Transverse colon (tissue), 4 donors: ENCODE results near the gene REEP6. TPM values are rescaled to one million over a fixed set of nuclear protein-coding genes. Genes with fewer than 3 reads are reported as not detected.
"Not testable (repeated sequence)": the region's sequence is repeated elsewhere in the genome, so short reads cannot be mapped to it uniquely, and the experiment has no call there.

ENCODE experiments used
- DNase-seq: peaks from one replicate; pipeline ENCODE4 v3.0.0-alpha.2; 2019
- H3K27ac ChIP-seq, 4 donors: fragments of 200-600 bp; sonication (generic); 2 replicates each; pipeline ENCODE4 v1.5.1; 2016 to 2018; ENCODE audit warnings: inconsistent platforms in 4 of 4
- H3K27me3 ChIP-seq: fragments of 200-600 bp; sonication (generic); 2 replicates; pipeline ENCODE4 v1.5.1; 2017; ENCODE audit warnings: inconsistent platforms
- H3K36me3 ChIP-seq, 4 donors: fragments of 200-600 bp; sonication (generic); 2 replicates each; pipeline ENCODE4 v1.5.1; 2017 to 2019; ENCODE audit warnings: inconsistent platforms in 4 of 4
- H3K4me1 ChIP-seq, 4 donors: fragments of 200-600 bp; sonication (generic); 2 replicates each; pipeline ENCODE4 v1.5.1; 2017 to 2020; ENCODE audit warnings: inconsistent platforms in 4 of 4
- H3K4me3 ChIP-seq, 4 donors: fragments of 200-600 bp; sonication (generic); 1 replicate in 1 of 4; 2 replicates in 3 of 4; pipeline versions ENCODE4 v1.5.1 to v1.6.1; 2017 to 2019; ENCODE audit warnings: inconsistent platforms in 4 of 4
- H3K9me3 ChIP-seq, 2 donors: fragments of 200-600 bp; sonication (generic); 2 replicates each; pipeline ENCODE4 v1.5.1; 2017 to 2019; ENCODE audit warnings: inconsistent platforms in 2 of 2
- CTCF ChIP-seq, 5 experiments: fragments of 200-600 bp in 3 of 5; fragments of 450-650 bp in 2 of 5; sonication (generic) in 3 of 5; IDR thresholded peaks; 1 replicate in 2 of 5; 2 replicates in 3 of 5; pipeline ENCODE4 v1.5.1; 2016 to 2017; ENCODE audit warnings: antibody characterized with exemption in 5 of 5, inconsistent platforms in 3 of 5, mild to moderate bottlenecking in 2 of 5, moderate library complexity in 1 of 5
- EP300 ChIP-seq: sonication (generic); formaldehyde crosslinking; IDR thresholded peaks from one replicate; pipeline ENCODE4 v1.6.1; 2017; ENCODE audit warnings: antibody characterized with exemption, low read depth
- POLR2A ChIP-seq: fragments of 450-650 bp; IDR thresholded peaks from one replicate; pipeline ENCODE4 v1.6.1; 2016; ENCODE audit warnings: antibody characterized with exemption, mild to moderate bottlenecking, moderate library complexity
- POLR2AphosphoS5 ChIP-seq, 3 donors: sonication (generic); formaldehyde crosslinking; IDR thresholded peaks; one replicate each; pipeline ENCODE4 v1.6.1; 2016; ENCODE audit warnings: antibody characterized with exemption in 3 of 3
- WGBS, 2 donors: methylation state at CpG; one replicate each; pipeline ENCODE4 v1.1.5; 2018; ENCODE audit warnings: low coverage in 1 of 2; 5-methylcytosine and 5-hydroxymethylcytosine counted together
- in situ Hi-C, 4 donors: fragments of 200-750 bp; cut with MboI; loops; one replicate each; pipeline versions ENCODE4 v1.15.0 to v1.15.1; 2017; ENCODE audit warnings: low sequenced_read_pairs in 3 of 4, low pct_ligation_motif_present in 1 of 4, low pct_unique_long_range_greater_than_20kb in 1 of 4
- intact Hi-C: fragments of 100-400 bp; cut with DNase I; formaldehyde crosslinking; loops from one replicate; pipeline ENCODE4 v1.15.1; 2023; ENCODE audit warnings: low total_unique reads
- total RNA-seq, 4 donors: library from RNA; depleted of rRNA; stranded (reverse); fragments of >200 nt; gene quantifications; one replicate each; pipeline ENCODE4 v1.1.0, GENCODE V29; 2016

The REEP6 gene
- total RNA-seq, 4 donors from 2014 or later = 2.2 to 3.3 TPM; not detected in 2

GRCh38 chr19:1526979-1527649 lies 36.1 kb downstream of the REEP6 start:
- no peaks in the 10 kb centered on the region for H3K36me3 ChIP-seq
- H3K9me3 ChIP-seq = no peaks in the 10 kb centered on the region
- in situ Hi-C loops (loop anchor here (25.0 kb wide), 3 partner anchors 160 to 285 kb away; partner anchors contain the start of gene ATP8B3 (in 1 of the 4)), intact Hi-C loops (no loop called here)
- H3K27me3 ChIP-seq = peaks cover 57% of the 10 kb centered on the region
- H3K4me1 ChIP-seq = peaks cover 0 to 7% (median 3%) of the 10 kb centered on the region in 4 donors
- DNase-seq = no peak
- 23 to 61% methylated on average over 5 to 18 of the region's 18 CpGs for WGBS, 2 donors
- TF ChIP-seq EP300 (no peak), CTCF (IDR thresholded peaks at IDR 0.05) (no peak), POLR2AphosphoS5 (IDR thresholded peaks at IDR 0.05) (no peak), POLR2A (no peak)
- H3K4me3 ChIP-seq = no peak overlapping the region
- no peak overlapping the region for H3K27ac ChIP-seq

GRCh38 chr19:1527650-1528309 lies 36.8 kb downstream of the REEP6 start:
- peaks cover 0 to 7% (median 3%) of the 10 kb centered on the region in 4 donors for H3K4me1 ChIP-seq
- no peak overlapping the region for H3K4me3 ChIP-seq
- intact Hi-C loops (no loop called here), in situ Hi-C loops (loop anchor here (25.0 kb wide), 3 partner anchors 160 to 285 kb away; partner anchors contain the start of gene ATP8B3 (in 1 of the 4))
- H3K9me3 ChIP-seq = no peaks in the 10 kb centered on the region
- H3K36me3 ChIP-seq = no peaks in the 10 kb centered on the region
- peaks cover 53% of the 10 kb centered on the region for H3K27me3 ChIP-seq
- no peak overlapping the region for H3K27ac ChIP-seq
- WGBS, 2 donors = 35 to 61% methylated on average over 3 to 27 of the region's 27 CpGs
- DNase-seq = no peak
- TF ChIP-seq POLR2AphosphoS5 (IDR thresholded peaks at IDR 0.05) (no peak), POLR2A (no peak), EP300 (no peak), CTCF (IDR thresholded peaks at IDR 0.05) (no peak)

GRCh38 chr19:1528596-1529429 lies 37.8 kb downstream of the REEP6 start:
- Histone ChIP-seq H3K36me3 (no peaks in the 10 kb centered on the region), H3K4me1 (peaks cover 0 to 3% (median 1%) of the 10 kb centered on the region in 4 donors), H3K27ac (no peak overlapping the region), H3K4me3 (no peak overlapping the region), H3K27me3 (peaks cover 49% of the 10 kb centered on the region), H3K9me3 (no peaks in the 10 kb centered on the region)
- intact Hi-C loops (no loop called here), in situ Hi-C loops (loop anchor here (25.0 kb wide), 3 partner anchors 158 to 283 kb away; partner anchors contain the start of gene ATP8B3 (in 1 of the 4))
- 77% methylated on average over 17 of the region's 23 CpGs; no CpG with 5 or more reads in 1 of the 2 donors for WGBS, 2 donors
- TF ChIP-seq CTCF (IDR thresholded peaks at IDR 0.05) (no peak), EP300 (no peak), POLR2AphosphoS5 (IDR thresholded peaks at IDR 0.05) (no peak), POLR2A (no peak)
- DNase-seq = no peak

GRCh38 chr19:1529430-1529816 lies 38.4 kb downstream of the REEP6 start:
- TF ChIP-seq POLR2A = no peak
- TF ChIP-seq EP300 = no peak
- in situ Hi-C loops = loop anchor here (25.0 kb wide), 3 partner anchors 158 to 283 kb away; partner anchors contain the start of gene ATP8B3 (in 1 of the 4)
- Histone ChIP-seq H3K9me3 (no peaks in the 10 kb centered on the region), H3K36me3 (no peaks in the 10 kb centered on the region), H3K27me3 (peaks cover 43% of the 10 kb centered on the region), H3K27ac (no peak overlapping the region), H3K4me3 (no peak overlapping the region), H3K4me1 (no peaks in the 10 kb centered on the region)
- WGBS, 2 donors = 68 to 80% methylated on average over 5 to 12 of the region's 16 CpGs
- intact Hi-C loops = no loop called here
- DNase-seq = no peak

GRCh38 chr19:1530856-1531255 lies 39.9 kb downstream of the REEP6 start:
- H3K4me1 ChIP-seq, H3K36me3 ChIP-seq, H3K27ac ChIP-seq, H3K9me3 ChIP-seq, H3K4me3 ChIP-seq, intact Hi-C loops, DNase-seq: not testable (repeated sequence)
- H3K27me3 ChIP-seq = peaks cover 29% of the 10 kb centered on the region
- WGBS, 2 donors = 83 to 86% methylated on average over 6 to 11 of the region's 11 CpGs
- in situ Hi-C loops = loop anchor here (25.0 kb wide), 3 partner anchors 156 to 281 kb away; partner anchors contain the start of gene ATP8B3 (in 1 of the 4)
